Ovary (tissue), 9 donors: ENCODE measurements around the gene PLEKHA5. TPM values are rescaled to one million over a fixed set of nuclear protein-coding genes. Genes with fewer than 3 reads are reported as not detected.
"Not testable (repeated sequence)": the region's sequence is repeated elsewhere in the genome, so short reads cannot be mapped to it uniquely, and the experiment has no call there.

Experiments used
- DNase-seq, 5 donors: peaks; one replicate each; pipeline ENCODE4 v3.0.0-alpha.2; 2019 to 2020
- H3K27ac ChIP-seq, 2 donors: fragments of 200-600 bp; one replicate each; pipeline versions ENCODE4 v1.5.1 to v1.8.0; 2019 to 2022
- H3K27me3 ChIP-seq: fragments of 200-600 bp; one replicate; pipeline ENCODE4 v1.8.0; 2022
- H3K36me3 ChIP-seq: fragments of 200-600 bp; sonication (generic); one replicate; pipeline ENCODE4 v1.5.1; 2019
- H3K4me1 ChIP-seq: one replicate; pipeline ENCODE4 v1.8.1; 2013; ENCODE audit warnings: mild to moderate bottlenecking, moderate library complexity; ENCODE audit not compliant: insufficient read depth
- H3K4me3 ChIP-seq: fragments of 200-600 bp; sonication (generic); one replicate; pipeline ENCODE4 v1.5.1; 2017
- H3K9me3 ChIP-seq, 2 donors: fragments of 200-600 bp in 1 of 2; sonication (generic) in 1 of 2; one replicate each; pipeline versions ENCODE4 v1.5.1 to v1.8.1; 2013 to 2019; ENCODE audit warnings: mild to moderate bottlenecking in 1 of 2, moderate library complexity in 1 of 2
- EP300 ChIP-seq: sonication (generic); formaldehyde crosslinking; IDR thresholded peaks from one replicate; pipeline ENCODE4 v1.6.1; 2017; ENCODE audit warnings: antibody characterized with exemption
- POLR2A ChIP-seq: fragments of 450-650 bp; IDR thresholded peaks from one replicate; pipeline ENCODE4 v1.6.1; 2017; ENCODE audit warnings: antibody characterized with exemption, mild to moderate bottlenecking, moderate library complexity
- WGBS, 3 donors: extraction: QIAGEN DNeasy Blood & Tissue Kit in 1 of 3; methylation state at CpG; one replicate each; pipeline versions ENCODE4 v1.1.5 to v1.1.7; 2013 to 2017; 5-methylcytosine and 5-hydroxymethylcytosine counted together
- intact Hi-C, 4 donors: fragments of 100-400 bp; cut with DNase I; formaldehyde crosslinking; loops; one replicate each; pipeline versions ENCODE4 v1.11.0 to v1.15.1; 2022 to 2023
- polyA plus RNA-seq, 2 donors: library from polyadenylated mRNA; stranded (reverse); fragments of 200-250 nt in 1 of 2; fragments of 350-450 nt in 1 of 2; fragmentation: Illumina TruSeq in 1 of 2; extraction: RNeasy Lipid Tissue Mini Kit (QIAGEN cat#74804) in 1 of 2; gene quantifications; one replicate each; pipeline ENCODE4 v1.2.3, GENCODE V29; 2013 to 2014
- total RNA-seq, 7 donors: library from RNA; depleted of rRNA in 2 of 7; stranded (reverse); fragments of >200 nt in 2 of 7; fragmentation: NEBNext Ultra II Directional in 3 of 7; extraction: Animal tissue kit (Norgen Biotek cat#: 25700) in 3 of 7; gene quantifications; one replicate each; pipeline versions ENCODE4 v1.1.0 to v1.2.4, GENCODE V29; 2016 to 2023
- TF ChIP-seq, protein P1 (sequence below), 3 donors: fragments of 450-650 bp in 2 of 3; fragments of 200-600 bp in 1 of 3; IDR thresholded peaks; one replicate each; pipeline versions ENCODE4 v1.5.1 to v1.8.0; 2016 to 2022; ENCODE audit warnings: antibody characterized with exemption in 3 of 3, mild to moderate bottlenecking in 1 of 3
- donor health status: DM: no; HTN: no; CAD: no; lungs with moderate emphysema.
- donor health status: DM: no; HTN: no; CAD: no.
- donor health status: Bipolar disorder and iron deficiency.
- donor health status: DM: yes; HTN: yes; CAD: no.
- donor health status: DM: no; HTN: no; CAD: no.
- donor health status: DM: yes; HTN: yes; CAD: no.

The PLEKHA5 gene
- total and polyA plus RNA-seq, 9 donors, result 32.2 to 65.6 (median 45.7) TPM

DNA sequence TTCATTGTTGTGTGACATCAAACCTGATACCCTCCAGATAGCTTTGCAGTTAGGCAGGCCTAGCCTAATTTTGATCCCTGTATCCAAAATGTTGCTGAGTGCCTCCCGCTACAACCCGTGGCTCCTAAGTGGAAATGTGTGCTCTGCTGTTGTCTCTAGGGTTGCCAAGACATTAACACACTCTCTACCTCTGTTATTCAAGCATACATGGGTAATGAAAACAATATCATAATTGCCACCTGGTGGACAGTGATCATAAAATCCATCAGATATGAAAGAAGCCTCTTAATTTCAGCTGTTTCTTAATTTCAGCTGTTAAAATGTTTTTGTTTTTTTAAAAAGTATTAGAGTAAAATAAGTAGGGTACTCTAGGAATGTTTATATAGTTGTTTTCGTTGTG is 93.5 kb downstream of the PLEKHA5 start:
- Histone ChIP-seq H3K4me3 (no peak overlapping the region), H3K27me3 (no peaks in the 10 kb centered on the region), H3K4me1 (peaks cover 6% of the 10 kb centered on the region), H3K36me3 (no peaks in the 10 kb centered on the region), H3K9me3 (no peaks in the 10 kb centered on the region), H3K27ac (no peak overlapping the region)
- no peak for DNase-seq
- no peak for TF ChIP-seq POLR2A
- TF ChIP-seq, protein P1, sequence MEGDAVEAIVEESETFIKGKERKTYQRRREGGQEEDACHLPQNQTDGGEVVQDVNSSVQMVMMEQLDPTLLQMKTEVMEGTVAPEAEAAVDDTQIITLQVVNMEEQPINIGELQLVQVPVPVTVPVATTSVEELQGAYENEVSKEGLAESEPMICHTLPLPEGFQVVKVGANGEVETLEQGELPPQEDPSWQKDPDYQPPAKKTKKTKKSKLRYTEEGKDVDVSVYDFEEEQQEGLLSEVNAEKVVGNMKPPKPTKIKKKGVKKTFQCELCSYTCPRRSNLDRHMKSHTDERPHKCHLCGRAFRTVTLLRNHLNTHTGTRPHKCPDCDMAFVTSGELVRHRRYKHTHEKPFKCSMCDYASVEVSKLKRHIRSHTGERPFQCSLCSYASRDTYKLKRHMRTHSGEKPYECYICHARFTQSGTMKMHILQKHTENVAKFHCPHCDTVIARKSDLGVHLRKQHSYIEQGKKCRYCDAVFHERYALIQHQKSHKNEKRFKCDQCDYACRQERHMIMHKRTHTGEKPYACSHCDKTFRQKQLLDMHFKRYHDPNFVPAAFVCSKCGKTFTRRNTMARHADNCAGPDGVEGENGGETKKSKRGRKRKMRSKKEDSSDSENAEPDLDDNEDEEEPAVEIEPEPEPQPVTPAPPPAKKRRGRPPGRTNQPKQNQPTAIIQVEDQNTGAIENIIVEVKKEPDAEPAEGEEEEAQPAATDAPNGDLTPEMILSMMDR (IDR thresholded peaks at IDR 0.05), result no peak
- no peak for TF ChIP-seq EP300
- intact Hi-C loops, result no loop called here
- 75 to 80% (median 79%) methylated on average over 3 of the region's 3 CpGs for WGBS, 3 donors

DNA sequence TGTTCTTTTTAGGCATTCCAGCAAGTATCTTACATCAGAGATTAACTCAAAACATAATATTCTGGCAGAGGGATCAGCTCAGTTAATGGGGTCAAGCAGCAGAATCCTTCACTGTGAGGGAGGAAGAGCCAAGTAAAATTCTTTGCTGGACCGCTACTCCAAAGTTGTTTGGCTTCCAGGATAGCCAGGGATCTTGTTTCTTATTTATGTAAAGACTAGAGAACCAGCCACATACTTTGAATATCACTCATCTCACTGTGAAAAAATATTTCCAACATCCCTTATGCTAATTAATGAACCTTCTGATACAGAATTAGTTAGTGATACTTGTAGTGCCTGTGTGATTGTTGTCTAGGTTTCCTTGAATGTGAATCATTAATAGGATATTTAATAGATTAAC is 94.2 kb downstream of the PLEKHA5 start:
- no peak for TF ChIP-seq POLR2A
- TF ChIP-seq, protein P1 (IDR thresholded peaks at IDR 0.05), result no peak
- no peak for TF ChIP-seq EP300
- intact Hi-C loops, result no loop called here

DNA sequence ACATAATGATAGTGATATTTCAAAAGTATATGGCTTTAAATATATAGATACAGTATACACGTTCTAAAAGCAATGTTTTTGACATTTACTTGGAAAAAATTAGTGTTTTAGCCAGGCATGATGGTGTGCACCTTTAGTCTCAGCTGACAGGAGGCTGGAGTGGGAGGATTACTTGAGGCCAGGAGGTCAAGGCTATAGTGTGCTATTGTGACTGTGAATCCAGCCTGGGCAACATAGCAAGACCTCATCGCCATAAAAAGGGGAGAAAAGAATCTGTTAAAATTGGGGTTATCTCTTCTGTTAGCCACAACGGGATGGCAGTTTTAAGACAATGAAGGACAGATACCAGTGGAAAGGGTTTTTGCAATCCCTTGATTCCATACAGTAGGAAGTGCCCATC is 95.2 kb downstream of the PLEKHA5 start:
- no peak for DNase-seq
- intact Hi-C loops, result no loop called here
- Histone ChIP-seq H3K27me3 (no peaks in the 10 kb centered on the region), H3K4me3 (no peak overlapping the region), H3K9me3 (no peaks in the 10 kb centered on the region), H3K36me3 (no peaks in the 10 kb centered on the region), H3K27ac (no peak overlapping the region), H3K4me1 (peaks cover 6% of the 10 kb centered on the region)
- TF ChIP-seq, protein P1 (IDR thresholded peaks at IDR 0.05), result no peak
- TF ChIP-seq EP300 (no peak), POLR2A (no peak)
- 89 to 91% (median 90%) methylated on average over 3 of the region's 3 CpGs for WGBS, 3 donors

More for the DNA sequence above, 94.2 kb downstream of the PLEKHA5 start:
- no peak for DNase-seq
- Histone ChIP-seq H3K27me3 (no peaks in the 10 kb centered on the region), H3K36me3 (no peaks in the 10 kb centered on the region), H3K4me1 (peaks cover 6% of the 10 kb centered on the region), H3K9me3 (no peaks in the 10 kb centered on the region), H3K4me3 (no peak overlapping the region), H3K27ac (no peak overlapping the region)
- WGBS, 3 donors, result 4 to 21% (median 11%) methylated on average over 1 of the region's 1 CpG

DNA sequence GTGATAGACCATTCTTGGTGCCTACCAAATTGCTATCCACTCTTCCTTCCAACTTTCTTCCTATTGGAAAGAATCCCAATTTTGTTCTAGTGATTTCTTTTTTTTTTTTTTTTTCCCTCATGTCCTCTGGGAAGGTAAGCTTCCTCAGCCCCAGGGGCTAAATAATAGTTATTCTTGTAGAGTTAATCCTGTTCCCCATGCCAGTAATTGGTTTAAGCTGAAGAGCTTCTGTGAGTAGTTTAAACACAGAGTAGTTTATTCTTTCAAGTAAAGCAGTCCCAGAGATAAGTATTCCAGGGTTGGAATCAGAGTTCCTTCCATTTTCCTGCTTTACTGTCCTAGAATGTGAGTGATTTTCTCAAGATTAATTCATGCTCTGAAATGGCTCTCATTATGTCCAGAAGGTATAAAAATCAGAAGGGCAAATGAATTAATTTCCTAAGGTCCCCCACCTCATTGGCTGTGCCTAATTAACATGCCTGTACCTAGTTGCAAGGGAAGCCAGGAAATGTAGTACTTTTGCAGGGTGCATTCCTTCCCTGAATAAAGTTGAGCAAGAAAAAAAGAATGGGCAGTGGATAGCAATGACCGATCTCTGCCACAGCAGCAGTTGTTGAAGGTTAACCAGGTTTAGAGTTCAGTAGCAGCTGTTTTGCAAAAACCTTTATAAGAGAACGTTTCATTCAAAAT is 97.8 kb downstream of the PLEKHA5 start:
- intact Hi-C loops, result no loop called here
- TF ChIP-seq EP300, result no peak
- Histone ChIP-seq H3K4me3 (no peak overlapping the region), H3K27ac (no peak overlapping the region), H3K4me1 (peaks cover 6% of the 10 kb centered on the region), H3K9me3 (no peaks in the 10 kb centered on the region), H3K36me3 (no peaks in the 10 kb centered on the region), H3K27me3 (no peaks in the 10 kb centered on the region)
- DNase-seq, result no peak
- 12 to 28% (median 14%) methylated on average over 2 of the region's 2 CpGs for WGBS, 3 donors

DNA sequence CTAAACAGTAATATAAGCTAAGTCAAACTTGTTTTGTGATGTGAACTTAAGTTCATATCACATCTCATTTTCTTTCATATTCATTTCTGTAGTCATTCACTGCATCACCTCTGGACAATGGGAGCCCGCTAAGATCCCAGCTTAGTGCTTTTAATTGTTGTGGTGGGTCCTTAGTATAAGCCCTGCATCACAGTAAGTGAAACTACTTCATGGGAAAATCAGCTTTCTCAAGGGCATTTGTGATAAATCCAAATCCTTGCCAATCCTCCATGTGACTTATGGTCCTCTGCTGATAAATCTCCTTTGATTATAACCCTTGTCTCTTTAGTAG is 98.3 kb downstream of the PLEKHA5 start:
- Histone ChIP-seq H3K4me1 (peaks cover 6% of the 10 kb centered on the region), H3K27me3 (no peaks in the 10 kb centered on the region), H3K9me3 (no peaks in the 10 kb centered on the region), H3K36me3 (no peaks in the 10 kb centered on the region), H3K27ac (no peak overlapping the region), H3K4me3 (no peak overlapping the region)
- intact Hi-C loops, result no loop called here
- 70 to 78% (median 73%) methylated on average over 1 of the region's 1 CpG for WGBS, 3 donors
- no peak for DNase-seq
- TF ChIP-seq, protein P1 (IDR thresholded peaks at IDR 0.05), result no peak
- TF ChIP-seq POLR2A, result no peak
- no peak for TF ChIP-seq EP300

DNA sequence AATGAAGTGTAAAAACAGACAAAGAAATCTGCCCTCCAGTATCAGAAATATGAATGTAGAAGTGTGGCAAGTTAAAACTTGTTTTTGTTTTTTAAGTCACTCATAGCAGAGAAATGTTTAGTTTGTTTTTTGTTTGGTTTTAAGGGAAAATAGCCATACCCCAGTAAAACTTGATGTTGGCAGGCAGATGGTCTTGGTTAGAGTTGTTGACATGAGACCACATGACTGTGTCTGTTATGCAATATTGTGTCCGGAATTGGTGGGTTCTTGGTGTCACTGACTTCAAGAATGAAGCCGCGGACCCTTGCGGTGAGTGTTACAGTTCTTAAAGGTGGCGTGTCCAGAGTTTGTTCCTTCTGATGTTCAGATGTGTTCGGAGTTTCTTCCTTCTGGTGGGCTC is 99.5 kb downstream of the PLEKHA5 start:
- H3K27ac ChIP-seq, H3K9me3 ChIP-seq, H3K4me1 ChIP-seq, DNase-seq, H3K36me3 ChIP-seq, H3K4me3 ChIP-seq, intact Hi-C loops, H3K27me3 ChIP-seq: not testable (repeated sequence)
- WGBS, 3 donors, result 88 to 90% (median 90%) methylated on average over 6 of the region's 6 CpGs
